GM19240 (cell line): ENCODE results near the gene RPL38.

ENCODE experiments used
- DNase-seq: peaks from one replicate; pipeline ENCODE4 v3.0.0; 2011; ENCODE audit warnings: low spot score; ENCODE audit not compliant: insufficient read length

The RPL38 gene

DNA sequence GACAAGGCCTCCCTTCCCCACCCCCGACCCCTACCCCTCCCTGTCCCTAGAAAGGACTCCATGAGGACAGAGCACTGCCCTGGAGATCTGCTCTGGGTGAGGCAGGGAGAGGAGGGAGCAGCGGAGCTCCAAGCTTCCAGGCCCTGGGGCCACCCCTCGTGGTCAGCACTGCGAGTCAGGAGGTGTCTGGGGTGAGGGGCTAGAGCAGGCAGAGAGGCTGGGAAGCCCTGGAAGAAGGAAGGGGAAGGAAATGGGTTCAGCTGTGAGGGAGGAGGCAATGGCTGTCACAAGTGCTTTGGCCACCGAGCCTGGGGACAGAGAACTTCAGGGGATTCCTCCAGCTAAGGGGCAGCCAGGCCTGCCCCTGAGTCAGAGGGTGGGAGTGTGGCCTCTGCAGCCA lies 42.4 kb downstream of the RPL38 start:
- DNase-seq, result no peak

- no peak for DNase-seq
These were observed 46.3 kb downstream of the RPL38 start for GRCh38 chr17:74249590-74250270.

GRCh38 chr17:74250324-74250995 lies 47.0 kb downstream of the RPL38 start:
- no peak for DNase-seq

- no peak for DNase-seq
These were observed 47.6 kb downstream of the RPL38 start for GRCh38 chr17:74251051-74251450.

GRCh38 chr17:74251569-74251968 lies 48.1 kb downstream of the RPL38 start:
- DNase-seq, result no peak

- no peak for DNase-seq
These were observed 48.7 kb downstream of the RPL38 start for GRCh38 chr17:74252211-74252610.

DNA sequence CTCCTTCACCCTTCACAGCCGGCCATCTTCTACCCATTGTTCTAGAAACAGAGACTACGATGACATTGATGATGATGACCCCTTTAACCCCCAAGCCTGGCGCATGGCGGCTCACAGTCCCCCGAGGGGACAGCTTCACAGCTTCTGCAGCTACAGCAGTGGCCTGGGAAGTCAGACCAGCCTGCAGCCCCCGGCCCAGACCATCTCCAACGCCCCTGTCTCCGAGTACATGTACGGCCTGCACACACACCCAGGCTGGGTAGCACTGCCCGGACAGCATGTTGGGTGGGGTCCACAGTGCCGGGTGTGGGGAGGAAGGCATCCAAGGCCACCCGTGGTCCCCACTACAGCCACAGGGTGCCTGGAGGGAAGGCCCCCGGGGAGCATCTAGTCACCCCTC lies 49.6 kb downstream of the RPL38 start:
- DNase-seq, result no peak

DNA sequence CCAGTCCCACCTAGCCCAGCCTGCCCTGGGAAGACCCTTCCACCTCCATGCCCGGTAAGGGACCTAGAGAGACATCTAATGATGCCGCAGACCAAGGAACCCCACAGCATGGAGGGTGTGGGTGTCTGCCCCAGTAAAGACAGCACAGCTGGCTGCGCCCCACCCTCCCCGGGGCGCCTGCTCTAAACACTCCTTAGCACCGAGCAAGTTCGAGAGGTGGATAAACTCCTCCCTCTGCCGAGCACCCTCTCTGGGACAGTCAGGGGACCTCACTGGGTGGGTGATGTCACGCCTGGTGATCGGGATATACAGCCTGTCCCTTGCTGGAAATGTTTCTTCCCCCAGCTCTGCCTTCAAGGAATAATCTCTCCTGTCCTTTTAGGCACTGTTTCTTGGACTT lies 53.8 kb downstream of the RPL38 start:
- no peak for DNase-seq

GRCh38 chr17:74259667-74260524 lies 56.4 kb downstream of the RPL38 start:
- no peak for DNase-seq
